Uterus (tissue), 2 donors: ENCODE measurements around the gene C16orf74.

ENCODE experiments used
- POLR2A ChIP-seq, 2 donors: fragments of 450-650 bp; IDR thresholded peaks; one replicate each; pipeline ENCODE4 v1.6.1; 2016; ENCODE audit warnings: antibody characterized with exemption in 2 of 2, mild to moderate bottlenecking in 1 of 2, moderate library complexity in 1 of 2
- TF ChIP-seq, protein P1 (sequence below), 4 experiments: fragments of 200-600 bp in 2 of 4; fragments of 450-650 bp in 2 of 4; sonication (generic) in 2 of 4; IDR thresholded peaks; one replicate each; pipeline ENCODE4 v1.5.1; 2016 to 2019; ENCODE audit warnings: antibody characterized with exemption in 4 of 4, mild to moderate bottlenecking in 2 of 4, moderate library complexity in 1 of 4

DNA sequence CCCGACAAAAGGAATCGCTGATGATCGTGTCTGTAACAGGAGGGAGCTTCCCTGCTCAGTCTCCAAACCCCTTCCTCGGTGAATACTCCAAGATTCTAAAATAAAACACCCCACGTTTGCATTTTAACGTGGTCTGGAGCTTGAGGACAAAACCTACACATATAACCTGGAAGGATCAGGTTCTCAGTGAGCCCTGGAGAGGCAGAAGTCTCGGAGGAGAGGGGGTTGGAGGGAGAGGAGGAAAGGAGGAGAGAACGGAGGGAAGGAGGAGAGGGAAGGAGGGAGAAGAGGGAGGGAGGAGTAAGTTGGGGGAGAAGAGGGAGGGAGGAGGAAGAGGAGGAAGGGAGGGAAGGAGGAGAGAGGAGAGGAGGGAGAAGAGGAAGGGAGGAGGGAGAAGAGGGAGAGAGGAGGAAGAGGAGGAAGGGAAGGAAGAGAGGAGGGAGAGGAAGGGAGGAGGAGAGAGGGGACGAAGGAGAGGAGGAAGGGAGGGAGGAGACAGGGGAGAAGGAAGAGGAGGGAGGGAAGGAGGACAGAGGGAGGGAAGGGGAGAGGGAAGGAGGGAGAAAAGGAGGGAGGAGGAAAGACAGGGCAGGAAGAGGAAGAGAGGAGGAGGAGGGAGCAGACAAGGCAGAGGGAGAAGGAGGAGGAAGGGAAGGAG lies 34.7 kb downstream of the C16orf74 start:
- TF ChIP-seq, protein P1, sequence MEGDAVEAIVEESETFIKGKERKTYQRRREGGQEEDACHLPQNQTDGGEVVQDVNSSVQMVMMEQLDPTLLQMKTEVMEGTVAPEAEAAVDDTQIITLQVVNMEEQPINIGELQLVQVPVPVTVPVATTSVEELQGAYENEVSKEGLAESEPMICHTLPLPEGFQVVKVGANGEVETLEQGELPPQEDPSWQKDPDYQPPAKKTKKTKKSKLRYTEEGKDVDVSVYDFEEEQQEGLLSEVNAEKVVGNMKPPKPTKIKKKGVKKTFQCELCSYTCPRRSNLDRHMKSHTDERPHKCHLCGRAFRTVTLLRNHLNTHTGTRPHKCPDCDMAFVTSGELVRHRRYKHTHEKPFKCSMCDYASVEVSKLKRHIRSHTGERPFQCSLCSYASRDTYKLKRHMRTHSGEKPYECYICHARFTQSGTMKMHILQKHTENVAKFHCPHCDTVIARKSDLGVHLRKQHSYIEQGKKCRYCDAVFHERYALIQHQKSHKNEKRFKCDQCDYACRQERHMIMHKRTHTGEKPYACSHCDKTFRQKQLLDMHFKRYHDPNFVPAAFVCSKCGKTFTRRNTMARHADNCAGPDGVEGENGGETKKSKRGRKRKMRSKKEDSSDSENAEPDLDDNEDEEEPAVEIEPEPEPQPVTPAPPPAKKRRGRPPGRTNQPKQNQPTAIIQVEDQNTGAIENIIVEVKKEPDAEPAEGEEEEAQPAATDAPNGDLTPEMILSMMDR (IDR thresholded peaks at IDR 0.05) = no peak
- TF ChIP-seq POLR2A (IDR thresholded peaks at IDR 0.05) = no peak
